HL-60 (cell line): ENCODE results near the gene WDR4.
A peak's percentile ranks its signal among the peaks of the same experiment; 100 is the strongest.

Source experiments
- DNase-seq, 2 experiments: peaks; one replicate each; pipeline ENCODE4 v3.0.0-alpha.2; 2010 to 2020; ENCODE audit warnings: low read depth in 1 of 2, low spot score in 1 of 2
- H3K27ac ChIP-seq: fragments of 250-450 bp; sonication (Bioruptor Pico); replicated peaks from 2 replicates; pipeline ENCODE4 v1.5.1; 2020; ENCODE audit warnings: mild to moderate bottlenecking, moderate library complexity
- H3K27me3 ChIP-seq: fragments of 250-450 bp; sonication (Bioruptor Pico); 2 replicates; pipeline ENCODE4 v1.5.1; 2021; ENCODE audit warnings: mild to moderate bottlenecking, moderate library complexity; ENCODE audit not compliant: insufficient read depth, poor library complexity, severe bottlenecking
- H3K4me3 ChIP-seq: replicated peaks from 2 replicates; pipeline ENCODE4 v1.5.1; 2011; ENCODE audit warnings: mild to moderate bottlenecking, control low read depth, low read length; ENCODE audit not compliant: insufficient read depth
- GABPA ChIP-seq: IDR thresholded peaks from 2 replicates; pipeline ENCODE4 v1.6.1; 2012; ENCODE audit warnings: low read depth
- POLR2AphosphoS5 ChIP-seq: IDR thresholded peaks from 2 replicates; pipeline ENCODE4 v1.6.1; 2012; ENCODE audit warnings: low read depth
- SPI1 ChIP-seq: IDR thresholded peaks from 2 replicates; pipeline ENCODE4 v1.6.1; 2012; ENCODE audit warnings: low read depth, mild to moderate bottlenecking, borderline replicate concordance
- TF ChIP-seq, protein P1 (sequence below): IDR thresholded peaks from one replicate; pipeline ENCODE4 v1.5.1; 2011; ENCODE audit warnings: low read length, control low read depth, inconsistent platforms; ENCODE audit not compliant: insufficient read depth
- TF ChIP-seq, protein P2 (sequence below): IDR thresholded peaks from 2 replicates; pipeline ENCODE4 v1.6.1; 2012; ENCODE audit warnings: low read depth; ENCODE audit not compliant: insufficient replicate concordance

Gene WDR4

DNA sequence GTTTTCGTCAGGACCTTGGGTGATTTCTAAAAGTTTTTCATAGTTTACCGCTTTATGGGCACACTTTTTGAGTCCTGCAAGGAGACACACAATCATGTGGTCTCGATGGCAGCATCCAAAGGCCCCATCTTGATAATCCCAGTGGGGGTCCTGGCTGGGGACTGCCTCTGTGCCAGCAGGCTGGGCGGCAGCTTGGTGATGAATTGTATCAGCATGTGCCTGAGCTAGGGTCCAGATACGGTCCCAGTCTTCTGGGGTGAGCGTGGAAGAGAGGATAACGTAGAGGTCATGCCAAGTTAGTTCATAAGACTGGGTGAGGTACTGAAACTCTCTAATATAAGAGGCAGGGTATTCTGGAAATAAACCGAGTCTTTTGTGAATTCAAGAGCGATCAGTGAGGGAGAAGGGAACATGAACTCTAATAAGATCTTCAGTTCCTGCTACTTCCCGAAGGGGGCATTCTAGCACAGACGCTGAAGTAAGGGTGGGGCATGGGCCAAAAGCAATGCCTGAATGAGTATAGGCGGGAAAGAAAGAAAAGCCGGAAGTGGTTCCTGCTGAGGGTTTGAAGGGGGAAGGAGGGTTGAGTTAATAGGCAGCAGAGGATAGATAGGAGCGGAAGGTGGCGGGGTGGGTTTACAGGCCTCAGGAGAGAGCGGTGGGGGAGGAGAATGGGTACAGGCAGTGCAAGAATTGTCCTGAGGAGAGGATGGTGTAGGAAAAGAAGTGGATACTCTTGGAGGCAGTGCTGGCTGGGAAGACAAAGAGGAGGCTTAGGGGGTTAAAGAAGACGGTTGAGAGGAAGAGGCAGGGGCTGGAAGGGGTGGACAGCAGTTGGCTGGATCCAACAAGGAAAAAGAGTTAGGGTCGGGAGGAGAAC lies 44.5 kb upstream of the WDR4 start:
- DNase-seq, result peak; percentile 82 to 96
- Histone ChIP-seq H3K27me3 (no peaks in the 10 kb centered on the region), H3K4me3 (no peak overlapping the region), H3K27ac (peak overlapping the region; percentile 54)
- TF ChIP-seq POLR2AphosphoS5 (peak; percentile 50; the same call in 1 of the 2 replicates), GABPA (peak; percentile 60), SPI1 (peak; percentile 73; the same call in 1 of the 2 replicates)
- TF ChIP-seq, protein P1, sequence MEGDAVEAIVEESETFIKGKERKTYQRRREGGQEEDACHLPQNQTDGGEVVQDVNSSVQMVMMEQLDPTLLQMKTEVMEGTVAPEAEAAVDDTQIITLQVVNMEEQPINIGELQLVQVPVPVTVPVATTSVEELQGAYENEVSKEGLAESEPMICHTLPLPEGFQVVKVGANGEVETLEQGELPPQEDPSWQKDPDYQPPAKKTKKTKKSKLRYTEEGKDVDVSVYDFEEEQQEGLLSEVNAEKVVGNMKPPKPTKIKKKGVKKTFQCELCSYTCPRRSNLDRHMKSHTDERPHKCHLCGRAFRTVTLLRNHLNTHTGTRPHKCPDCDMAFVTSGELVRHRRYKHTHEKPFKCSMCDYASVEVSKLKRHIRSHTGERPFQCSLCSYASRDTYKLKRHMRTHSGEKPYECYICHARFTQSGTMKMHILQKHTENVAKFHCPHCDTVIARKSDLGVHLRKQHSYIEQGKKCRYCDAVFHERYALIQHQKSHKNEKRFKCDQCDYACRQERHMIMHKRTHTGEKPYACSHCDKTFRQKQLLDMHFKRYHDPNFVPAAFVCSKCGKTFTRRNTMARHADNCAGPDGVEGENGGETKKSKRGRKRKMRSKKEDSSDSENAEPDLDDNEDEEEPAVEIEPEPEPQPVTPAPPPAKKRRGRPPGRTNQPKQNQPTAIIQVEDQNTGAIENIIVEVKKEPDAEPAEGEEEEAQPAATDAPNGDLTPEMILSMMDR, result peak; percentile 62
- TF ChIP-seq, protein P2, sequence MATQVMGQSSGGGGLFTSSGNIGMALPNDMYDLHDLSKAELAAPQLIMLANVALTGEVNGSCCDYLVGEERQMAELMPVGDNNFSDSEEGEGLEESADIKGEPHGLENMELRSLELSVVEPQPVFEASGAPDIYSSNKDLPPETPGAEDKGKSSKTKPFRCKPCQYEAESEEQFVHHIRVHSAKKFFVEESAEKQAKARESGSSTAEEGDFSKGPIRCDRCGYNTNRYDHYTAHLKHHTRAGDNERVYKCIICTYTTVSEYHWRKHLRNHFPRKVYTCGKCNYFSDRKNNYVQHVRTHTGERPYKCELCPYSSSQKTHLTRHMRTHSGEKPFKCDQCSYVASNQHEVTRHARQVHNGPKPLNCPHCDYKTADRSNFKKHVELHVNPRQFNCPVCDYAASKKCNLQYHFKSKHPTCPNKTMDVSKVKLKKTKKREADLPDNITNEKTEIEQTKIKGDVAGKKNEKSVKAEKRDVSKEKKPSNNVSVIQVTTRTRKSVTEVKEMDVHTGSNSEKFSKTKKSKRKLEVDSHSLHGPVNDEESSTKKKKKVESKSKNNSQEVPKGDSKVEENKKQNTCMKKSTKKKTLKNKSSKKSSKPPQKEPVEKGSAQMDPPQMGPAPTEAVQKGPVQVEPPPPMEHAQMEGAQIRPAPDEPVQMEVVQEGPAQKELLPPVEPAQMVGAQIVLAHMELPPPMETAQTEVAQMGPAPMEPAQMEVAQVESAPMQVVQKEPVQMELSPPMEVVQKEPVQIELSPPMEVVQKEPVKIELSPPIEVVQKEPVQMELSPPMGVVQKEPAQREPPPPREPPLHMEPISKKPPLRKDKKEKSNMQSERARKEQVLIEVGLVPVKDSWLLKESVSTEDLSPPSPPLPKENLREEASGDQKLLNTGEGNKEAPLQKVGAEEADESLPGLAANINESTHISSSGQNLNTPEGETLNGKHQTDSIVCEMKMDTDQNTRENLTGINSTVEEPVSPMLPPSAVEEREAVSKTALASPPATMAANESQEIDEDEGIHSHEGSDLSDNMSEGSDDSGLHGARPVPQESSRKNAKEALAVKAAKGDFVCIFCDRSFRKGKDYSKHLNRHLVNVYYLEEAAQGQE, result no peak

DNA sequence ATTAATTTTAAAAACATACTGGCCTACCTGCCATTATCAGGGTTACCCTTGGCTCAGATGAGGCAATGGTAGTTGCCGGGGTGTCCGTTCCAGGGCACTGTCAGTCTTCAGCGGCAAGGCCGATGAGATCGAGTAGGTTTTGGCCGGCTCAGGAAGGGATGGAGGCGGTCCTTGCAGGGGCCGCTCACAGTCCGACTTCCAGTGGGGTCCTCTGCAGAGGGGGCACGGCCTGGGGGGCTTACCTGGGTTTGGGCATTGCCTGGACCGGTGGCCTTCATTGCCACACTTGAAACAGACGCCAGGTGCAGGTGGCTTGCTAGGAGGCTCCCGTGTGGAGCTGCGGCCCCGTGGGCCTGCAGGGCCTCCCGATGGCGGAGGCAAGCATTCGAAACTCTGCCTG lies 43.6 kb upstream of the WDR4 start:
- TF ChIP-seq, protein P1, result no peak
- no peak for TF ChIP-seq POLR2AphosphoS5
- no peak for TF ChIP-seq SPI1
- TF ChIP-seq GABPA, result no peak
- TF ChIP-seq, protein P2, result no peak
- no peak for DNase-seq
- Histone ChIP-seq H3K27me3 (no peaks in the 10 kb centered on the region), H3K27ac (no peak overlapping the region), H3K4me3 (no peak overlapping the region)

DNA sequence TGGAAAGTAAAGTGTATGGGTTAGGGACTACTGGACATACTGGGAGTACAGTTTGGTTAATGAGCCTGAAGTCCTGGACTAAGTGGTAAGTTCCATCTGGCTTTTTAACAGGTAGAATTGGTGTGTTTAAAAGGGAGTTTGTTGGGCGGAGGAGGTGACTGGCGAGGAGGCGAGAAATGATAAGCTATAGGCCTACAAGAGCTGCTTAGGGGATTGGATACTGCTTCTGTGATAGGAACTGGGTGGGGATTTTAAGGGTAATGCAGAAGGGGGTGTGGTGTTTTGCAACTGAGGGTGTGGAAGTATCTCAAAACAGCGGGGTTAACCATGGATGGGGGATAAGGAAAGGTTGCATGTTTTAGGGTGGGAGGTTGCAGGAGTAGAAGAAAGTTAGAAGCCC lies 42.6 kb upstream of the WDR4 start:
- H3K27ac ChIP-seq, result no peak overlapping the region
- H3K4me3 ChIP-seq, result no peak overlapping the region
- TF ChIP-seq, protein P2, result no peak
- no peak for TF ChIP-seq POLR2AphosphoS5
- TF ChIP-seq, protein P1, result no peak
- TF ChIP-seq SPI1, result no peak
- no peak for TF ChIP-seq GABPA
- no peaks in the 10 kb centered on the region for H3K27me3 ChIP-seq
- no peak for DNase-seq
